GM12865 (cell line): ENCODE results near the gene KIF26B.
A peak's percentile ranks its signal among the peaks of the same experiment; 100 is the strongest.

ENCODE experiments used
- DNase-seq: peaks from one replicate; pipeline ENCODE4 v3.0.0; 2010; ENCODE audit warnings: low read depth
- H3K4me3 ChIP-seq: 2 replicates; pipeline ENCODE4 v1.5.1; 2011; ENCODE audit warnings: mild to moderate bottlenecking, low read depth, low read length, control low read depth
- TF ChIP-seq, protein P1 (sequence below): IDR thresholded peaks from 2 replicates; pipeline ENCODE4 v1.5.1; 2011; ENCODE audit warnings: low read length, control low read depth, low read depth, inconsistent platforms; ENCODE audit not compliant: insufficient read depth; ENCODE audit errors: missing control alignments

The KIF26B gene

DNA sequence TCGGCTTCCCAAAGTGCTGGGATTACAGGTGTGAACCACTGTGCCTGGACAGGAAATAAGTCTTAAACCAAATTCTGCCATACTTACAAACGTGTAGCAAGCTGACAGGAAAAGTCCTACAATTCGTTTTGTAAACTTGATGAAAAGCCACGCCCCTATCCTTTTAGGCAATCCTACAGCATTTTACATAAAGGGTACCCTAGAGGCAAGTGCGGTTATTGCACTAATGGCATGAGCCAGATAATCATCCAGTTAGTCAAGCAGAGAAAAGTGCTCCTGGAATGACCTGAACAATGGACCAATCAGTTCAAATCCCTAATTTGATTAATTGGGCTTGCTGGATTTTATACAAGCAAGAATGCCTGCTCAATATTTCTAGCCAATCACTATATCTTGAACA is 338.2 kb downstream of the KIF26B start:
- peak; percentile 24 for DNase-seq
- H3K4me3 ChIP-seq: no peak overlapping the region
- TF ChIP-seq, protein P1, sequence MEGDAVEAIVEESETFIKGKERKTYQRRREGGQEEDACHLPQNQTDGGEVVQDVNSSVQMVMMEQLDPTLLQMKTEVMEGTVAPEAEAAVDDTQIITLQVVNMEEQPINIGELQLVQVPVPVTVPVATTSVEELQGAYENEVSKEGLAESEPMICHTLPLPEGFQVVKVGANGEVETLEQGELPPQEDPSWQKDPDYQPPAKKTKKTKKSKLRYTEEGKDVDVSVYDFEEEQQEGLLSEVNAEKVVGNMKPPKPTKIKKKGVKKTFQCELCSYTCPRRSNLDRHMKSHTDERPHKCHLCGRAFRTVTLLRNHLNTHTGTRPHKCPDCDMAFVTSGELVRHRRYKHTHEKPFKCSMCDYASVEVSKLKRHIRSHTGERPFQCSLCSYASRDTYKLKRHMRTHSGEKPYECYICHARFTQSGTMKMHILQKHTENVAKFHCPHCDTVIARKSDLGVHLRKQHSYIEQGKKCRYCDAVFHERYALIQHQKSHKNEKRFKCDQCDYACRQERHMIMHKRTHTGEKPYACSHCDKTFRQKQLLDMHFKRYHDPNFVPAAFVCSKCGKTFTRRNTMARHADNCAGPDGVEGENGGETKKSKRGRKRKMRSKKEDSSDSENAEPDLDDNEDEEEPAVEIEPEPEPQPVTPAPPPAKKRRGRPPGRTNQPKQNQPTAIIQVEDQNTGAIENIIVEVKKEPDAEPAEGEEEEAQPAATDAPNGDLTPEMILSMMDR: peak; percentile 18

DNA sequence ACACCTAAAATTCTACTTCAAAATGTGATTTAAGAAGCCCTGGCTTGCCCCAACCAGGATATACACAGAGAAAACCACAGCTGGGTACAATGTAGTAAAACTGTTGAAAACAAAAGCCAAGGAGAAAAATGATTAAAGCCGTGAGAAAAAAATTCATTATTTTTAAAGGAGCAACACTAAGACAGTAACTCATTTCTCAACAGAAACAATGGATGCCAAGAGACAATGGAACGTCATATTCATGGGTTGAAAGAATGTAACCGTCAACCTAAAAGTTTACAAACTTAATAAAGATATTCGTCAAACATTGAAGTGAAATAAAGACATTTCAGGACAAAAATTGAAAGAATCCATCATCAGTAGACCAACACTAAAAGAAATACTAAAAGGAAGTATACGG is 340.9 kb downstream of the KIF26B start:
- H3K4me3 ChIP-seq: no peak overlapping the region
- TF ChIP-seq, protein P1: no peak
- DNase-seq: no peak

DNA sequence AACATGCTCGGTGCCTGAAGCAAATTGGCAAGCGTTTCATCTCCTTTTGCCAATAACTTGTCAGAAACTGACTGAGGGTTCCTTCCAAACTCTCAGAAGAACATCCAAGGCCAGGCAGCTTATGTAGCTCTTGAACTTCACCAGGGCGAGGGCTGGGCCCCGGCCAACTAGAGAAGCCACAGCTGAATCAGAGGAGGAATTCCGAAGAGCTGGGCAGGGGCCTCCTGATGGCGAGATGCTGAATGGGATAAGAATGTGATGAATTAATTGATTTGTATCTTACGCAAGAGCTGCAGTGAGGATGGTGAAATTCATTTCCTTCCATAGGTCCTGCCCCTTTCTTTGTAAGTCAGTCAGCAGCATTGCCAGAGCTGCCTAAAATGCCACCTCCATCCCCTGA is 345.8 kb downstream of the KIF26B start:
- no peak overlapping the region for H3K4me3 ChIP-seq
- TF ChIP-seq, protein P1: no peak

DNA sequence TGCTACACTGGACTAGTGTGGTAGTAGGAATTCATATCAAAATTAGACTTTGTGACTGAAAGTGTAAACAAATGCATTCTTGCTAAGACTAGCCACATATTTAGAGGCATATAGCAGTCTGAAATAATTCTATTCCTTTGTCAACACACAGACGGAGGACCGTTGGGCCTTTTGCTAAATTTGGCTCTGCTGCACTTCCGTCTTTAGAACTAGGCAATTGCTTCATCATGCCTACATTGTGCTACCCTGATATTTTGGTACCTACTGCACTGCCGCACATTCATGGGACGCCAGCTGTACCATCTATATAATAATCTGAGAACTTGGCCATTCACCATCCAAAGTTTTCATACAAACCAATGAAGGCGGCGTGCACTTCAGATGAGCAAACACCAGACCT is 346.8 kb downstream of the KIF26B start:
- H3K4me3 ChIP-seq: no peak overlapping the region
- DNase-seq: no peak
- TF ChIP-seq, protein P1: no peak

More for the DNA sequence above, 345.8 kb downstream of the KIF26B start:
- DNase-seq: no peak

DNA sequence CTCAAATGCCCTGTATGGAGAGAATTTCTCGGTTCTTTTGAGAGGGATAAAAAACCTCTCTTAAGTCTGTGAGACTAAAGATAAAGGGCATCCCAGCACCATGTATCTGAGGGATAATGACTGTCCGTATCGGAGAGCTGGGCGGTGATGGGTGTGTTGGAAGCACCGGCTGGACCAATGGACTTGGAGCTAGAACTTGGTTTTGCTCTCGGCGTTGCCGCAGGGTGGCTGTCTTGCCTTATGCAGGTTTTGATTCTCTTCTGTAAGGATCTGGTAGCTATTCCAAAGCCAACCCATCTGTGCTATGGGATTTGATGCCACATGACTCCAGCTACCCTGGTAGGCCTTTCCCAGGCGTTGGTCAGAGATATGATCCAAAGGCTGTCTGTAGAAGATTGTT is 348.8 kb downstream of the KIF26B start:
- TF ChIP-seq, protein P1: no peak
- no peak overlapping the region for H3K4me3 ChIP-seq
- DNase-seq: no peak

DNA sequence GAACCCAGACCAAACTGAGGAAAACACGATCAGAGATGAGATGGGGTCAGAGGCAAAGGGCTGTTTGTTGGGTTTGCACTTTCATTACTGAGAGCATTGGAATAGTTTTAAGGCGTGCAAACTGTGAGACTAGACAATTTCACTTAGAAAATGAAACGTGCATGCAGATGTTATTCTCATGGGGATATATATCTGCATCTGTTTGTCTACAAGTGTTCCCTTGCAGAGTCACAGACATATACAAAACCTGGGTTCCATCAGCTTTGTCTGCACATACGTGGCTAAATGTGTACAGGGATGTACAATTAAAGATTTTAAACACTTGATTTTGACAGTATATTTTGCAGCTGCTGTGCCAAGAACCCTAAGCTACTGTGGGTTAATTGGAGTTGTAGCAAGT is 355.4 kb downstream of the KIF26B start:
- TF ChIP-seq, protein P1: no peak
- DNase-seq: peak; percentile 21

DNA sequence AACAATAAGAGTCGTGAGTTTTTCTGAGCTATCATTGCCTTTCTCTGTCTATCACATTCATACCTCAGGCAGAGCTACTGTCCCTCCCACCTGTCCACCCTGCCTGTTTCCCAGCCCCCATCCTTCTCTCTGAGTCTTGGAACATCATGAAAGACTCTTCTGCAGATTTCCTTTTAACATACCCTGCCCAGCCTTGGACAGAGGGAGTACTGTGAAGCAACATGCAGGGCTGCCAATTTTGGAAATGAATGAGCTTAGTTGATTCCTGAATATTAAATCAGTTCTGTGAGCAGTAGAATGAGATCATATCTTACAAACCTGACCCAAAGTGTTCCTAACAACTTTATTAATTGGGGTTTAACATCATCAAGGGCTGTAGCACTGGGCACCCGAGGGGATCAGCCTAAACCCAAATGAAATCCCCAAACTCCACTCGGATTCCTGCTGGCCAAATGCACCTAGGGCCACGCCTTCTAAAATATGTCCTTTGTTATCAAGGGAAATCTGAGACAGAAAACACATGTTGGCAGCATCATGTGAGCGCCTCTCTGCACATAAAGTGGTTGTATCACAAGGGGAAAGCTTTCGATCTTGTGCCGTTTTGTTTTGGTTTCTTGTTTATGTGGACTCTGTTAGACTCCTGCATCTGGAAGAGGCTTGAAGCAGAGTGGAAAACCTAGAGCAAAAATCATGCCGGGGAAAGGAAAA is 357.6 kb downstream of the KIF26B start:
- H3K4me3 ChIP-seq: no peak overlapping the region
- DNase-seq: no peak
- TF ChIP-seq, protein P1: no peak

More for the DNA sequence above, 355.4 kb downstream of the KIF26B start:
- no peak overlapping the region for H3K4me3 ChIP-seq
